Measurements from ENCODE around the gene KRTAP4-2. TPM values are rescaled to one million over a fixed set of nuclear protein-coding genes. Genes with fewer than 3 reads are reported as not detected.
A peak's percentile ranks its signal among the peaks of the same experiment; 100 is the strongest.
"Not testable (repeated sequence)": the region's sequence is repeated elsewhere in the genome, so short reads cannot be mapped to it uniquely, and the experiment has no call there.

KRTAP4-2 gene
- total and polyA plus RNA-seq, 2 experiments from 2014 or later, result not detected

GRCh38 chr17:41196068-41196467, 18.0 kb upstream of the KRTAP4-2 start:
- 52 to 62% methylated on average over 1 of the region's 1 CpG for WGBS, 2 experiments (ENCODE audit: low coverage in 1 of 2, low lambda C conversion rate in 2 of 2, missing lambda C conversion rate in 2 of 2)

DNA sequence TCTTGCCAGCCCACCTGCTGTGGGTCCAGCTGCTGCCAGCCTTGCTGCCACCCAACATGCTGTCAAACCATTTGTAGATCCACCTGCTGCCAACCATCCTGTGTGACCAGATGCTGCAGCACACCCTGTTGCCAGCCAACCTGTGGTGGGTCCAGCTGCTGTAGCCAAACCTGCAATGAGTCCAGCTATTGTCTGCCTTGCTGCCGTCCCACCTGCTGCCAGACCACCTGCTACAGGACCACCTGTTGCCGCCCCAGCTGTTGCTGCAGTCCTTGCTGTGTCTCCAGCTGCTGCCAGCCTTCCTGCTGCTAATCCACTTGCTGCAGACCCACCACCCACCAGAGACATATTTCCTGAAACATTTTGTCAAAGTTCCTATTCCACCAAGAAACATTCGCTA, 12.3 kb upstream of the KRTAP4-2 start:
- Histone ChIP-seq H3K4me3 (no peak overlapping the region), H2AFZ (no peak overlapping the region), H3K9me2 (ENCODE audit: insufficient read depth) (no peaks in the 10 kb centered on the region), H3K79me2 (ENCODE audit: insufficient read depth) (no peaks in the 10 kb centered on the region), H3F3A (ENCODE audit: insufficient read depth) (no peaks in the 10 kb centered on the region), H3K9me3 (ENCODE audit: low read depth) (no peaks in the 10 kb centered on the region), H3K36me3 (ENCODE audit: low read depth) (no peaks in the 10 kb centered on the region), H4K20me1 (ENCODE audit: insufficient read depth) (no peaks in the 10 kb centered on the region), H3K9ac (no peak overlapping the region), H3K4me1 (ENCODE audit: insufficient read depth) (no peaks in the 10 kb centered on the region), H3K27ac (no peak overlapping the region), H3K27me3 (replicated peaks; ENCODE audit: insufficient read depth) (no peaks in the 10 kb centered on the region), H3K4me2 (ENCODE audit: unreplicated experiment) (no peak overlapping the region)
- no peak for DNase-seq
- TF ChIP-seq EZH2 (IDR thresholded peaks at IDR 0.05; ENCODE audit: insufficient read depth, poor library complexity, severe bottlenecking), result no peak
- TF ChIP-seq EZH2phosphoT487 (IDR thresholded peaks at IDR 0.05; ENCODE audit: insufficient read depth, low read depth), result no peak
- in situ Hi-C loops (cut with MboI), result no loop called here
- 69 to 80% methylated on average over 3 of the region's 3 CpGs for WGBS, 2 experiments (ENCODE audit: low coverage in 1 of 2, low lambda C conversion rate in 2 of 2, missing lambda C conversion rate in 2 of 2)

More at GRCh38 chr17:41196068-41196467, 18.0 kb upstream of the KRTAP4-2 start:
- Histone ChIP-seq H3K9ac (no peak overlapping the region), H3K27ac (no peak overlapping the region), H3K4me2 (ENCODE audit: unreplicated experiment) (no peak overlapping the region), H3K4me3 (no peak overlapping the region), H3F3A (ENCODE audit: insufficient read depth) (no peaks in the 10 kb centered on the region), H3K9me3 (ENCODE audit: low read depth) (no peaks in the 10 kb centered on the region), H3K4me1 (ENCODE audit: insufficient read depth) (no peaks in the 10 kb centered on the region), H3K27me3 (replicated peaks; ENCODE audit: insufficient read depth) (no peaks in the 10 kb centered on the region), H3K79me2 (ENCODE audit: insufficient read depth) (no peaks in the 10 kb centered on the region), H3K36me3 (ENCODE audit: low read depth) (no peaks in the 10 kb centered on the region), H4K20me1 (ENCODE audit: insufficient read depth) (no peaks in the 10 kb centered on the region), H3K9me2 (ENCODE audit: insufficient read depth) (no peaks in the 10 kb centered on the region), H2AFZ (no peak overlapping the region)
- no peak for DNase-seq
- TF ChIP-seq EZH2 (IDR thresholded peaks at IDR 0.05; ENCODE audit: insufficient read depth, poor library complexity, severe bottlenecking) (no peak), EZH2phosphoT487 (IDR thresholded peaks at IDR 0.05; ENCODE audit: insufficient read depth, low read depth) (no peak)
- in situ Hi-C loops (cut with MboI), result no loop called here

DNA sequence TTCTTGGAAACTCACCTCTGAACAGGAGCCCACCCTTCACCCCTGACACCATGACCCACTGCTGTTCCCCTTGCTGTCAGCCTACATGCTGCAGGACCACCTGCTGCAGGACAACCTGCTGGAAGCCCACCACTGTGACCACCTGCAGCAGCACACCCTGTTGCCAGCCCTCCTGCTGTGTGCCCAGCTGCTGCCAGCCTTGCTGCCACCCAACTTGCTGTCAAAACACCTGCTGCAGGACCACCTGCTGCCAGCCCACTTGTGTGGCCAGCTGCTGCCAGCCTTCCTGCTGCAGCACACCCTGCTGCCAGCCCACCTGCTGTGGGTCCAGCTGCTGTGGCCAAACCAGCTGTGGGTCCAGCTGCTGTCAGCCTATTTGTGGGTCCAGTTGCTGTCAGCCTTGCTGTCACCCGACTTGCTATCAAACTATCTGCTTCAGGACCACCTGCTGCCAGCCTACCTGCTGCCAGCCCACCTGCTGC, 11.9 kb upstream of the KRTAP4-2 start, which contains the start of gene KRTAP9-1:
Gene KRTAP9-1 (plus strand): TSS at position 51 of the 482 bp plus-strand sequence. CDS start 0 bp downstream, at position 51.
- H3K4me2 ChIP-seq (ENCODE audit: unreplicated experiment); H4K20me1 ChIP-seq (ENCODE audit: insufficient read depth); H3K27me3 ChIP-seq (replicated peaks; ENCODE audit: insufficient read depth); DNase-seq; in situ Hi-C loops (cut with MboI); H3K36me3 ChIP-seq (ENCODE audit: low read depth); H3K4me3 ChIP-seq; H3F3A ChIP-seq (ENCODE audit: insufficient read depth); H3K9me3 ChIP-seq (ENCODE audit: low read depth); H2AFZ ChIP-seq; H3K79me2 ChIP-seq (ENCODE audit: insufficient read depth); H3K9me2 ChIP-seq (ENCODE audit: insufficient read depth); H3K9ac ChIP-seq; H3K27ac ChIP-seq; H3K4me1 ChIP-seq (ENCODE audit: insufficient read depth): not testable (repeated sequence)
- 67 to 91% methylated on average over 1 of the region's 1 CpG for WGBS, 2 experiments (ENCODE audit: low coverage in 1 of 2, low lambda C conversion rate in 2 of 2, missing lambda C conversion rate in 2 of 2)

GRCh38 chr17:41186872-41187271, 8.9 kb upstream of the KRTAP4-2 start:
- WGBS, 2 experiments (ENCODE audit: low coverage in 1 of 2, low lambda C conversion rate in 2 of 2, missing lambda C conversion rate in 2 of 2), result 85% methylated on average over 2 of the region's 2 CpGs

DNA sequence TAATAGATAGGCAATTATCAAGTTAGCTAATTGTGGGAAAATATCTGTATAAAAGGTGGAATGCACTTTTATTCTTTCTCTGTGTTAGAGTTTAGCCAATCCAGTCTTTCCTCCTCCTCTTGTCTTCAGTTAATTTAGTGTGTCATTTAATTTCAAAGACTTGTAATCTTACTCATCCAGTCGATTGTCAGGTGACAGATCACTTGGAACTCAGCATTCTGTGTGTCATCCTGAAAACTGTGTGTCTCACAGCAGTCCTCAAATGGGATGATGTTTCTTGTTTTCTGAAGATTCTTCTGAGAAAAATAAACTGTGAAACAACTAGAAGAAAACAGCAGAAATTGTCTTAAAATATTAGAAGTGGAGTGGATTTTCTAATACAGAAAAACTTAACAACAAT, 7.0 kb upstream of the KRTAP4-2 start:
- in situ Hi-C loops (cut with MboI), result no loop called here
- 14 to 26% methylated on average over 1 of the region's 1 CpG for WGBS, 2 experiments (ENCODE audit: low coverage in 1 of 2, low lambda C conversion rate in 2 of 2, missing lambda C conversion rate in 2 of 2)
- TF ChIP-seq EZH2 (IDR thresholded peaks at IDR 0.05; ENCODE audit: insufficient read depth, poor library complexity, severe bottlenecking), result no peak
- H3K4me3 ChIP-seq, result no peak overlapping the region
- H3K9ac ChIP-seq, result no peak overlapping the region
- H3F3A ChIP-seq (ENCODE audit: insufficient read depth), result peaks cover 7% of the 10 kb centered on the region; the same call in 1 of the 2 replicates
- no peaks in the 10 kb centered on the region; the same call in 1 of the 2 replicates for H3K4me1 ChIP-seq (ENCODE audit: insufficient read depth)
- no peaks in the 10 kb centered on the region for H3K9me2 ChIP-seq (ENCODE audit: insufficient read depth)
- H3K4me2 ChIP-seq (ENCODE audit: unreplicated experiment), result no peak overlapping the region
- peak; percentile 5 for DNase-seq
- no peaks in the 10 kb centered on the region for H4K20me1 ChIP-seq (ENCODE audit: insufficient read depth)
- H3K9me3 ChIP-seq (ENCODE audit: low read depth), result no peaks in the 10 kb centered on the region
- H3K27me3 ChIP-seq (replicated peaks; ENCODE audit: insufficient read depth), result no peaks in the 10 kb centered on the region
- no peaks in the 10 kb centered on the region for H3K36me3 ChIP-seq (ENCODE audit: low read depth)
- no peaks in the 10 kb centered on the region for H3K79me2 ChIP-seq (ENCODE audit: insufficient read depth)
- H3K27ac ChIP-seq, result no peak overlapping the region
- H2AFZ ChIP-seq, result peak overlapping the region; percentile 18; the same call in 1 of the 2 replicates

More at GRCh38 chr17:41186872-41187271, 8.9 kb upstream of the KRTAP4-2 start:
- Histone ChIP-seq H3K4me1 (ENCODE audit: insufficient read depth) (no peaks in the 10 kb centered on the region), H3K9me3 (ENCODE audit: low read depth) (no peaks in the 10 kb centered on the region), H3F3A (ENCODE audit: insufficient read depth) (no peaks in the 10 kb centered on the region), H3K9me2 (ENCODE audit: insufficient read depth) (no peaks in the 10 kb centered on the region), H3K4me3 (no peak overlapping the region), H2AFZ (no peak overlapping the region), H3K4me2 (ENCODE audit: unreplicated experiment) (no peak overlapping the region), H3K9ac (no peak overlapping the region), H3K36me3 (ENCODE audit: low read depth) (no peaks in the 10 kb centered on the region), H3K27me3 (replicated peaks; ENCODE audit: insufficient read depth) (no peaks in the 10 kb centered on the region), H3K27ac (no peak overlapping the region), H3K79me2 (ENCODE audit: insufficient read depth) (no peaks in the 10 kb centered on the region), H4K20me1 (ENCODE audit: insufficient read depth) (no peaks in the 10 kb centered on the region)
- in situ Hi-C loops (cut with MboI), result no loop called here
- TF ChIP-seq EZH2 (IDR thresholded peaks at IDR 0.05; ENCODE audit: insufficient read depth, poor library complexity, severe bottlenecking), result no peak
- no peak for TF ChIP-seq EZH2phosphoT487 (IDR thresholded peaks at IDR 0.05; ENCODE audit: insufficient read depth, low read depth)
- DNase-seq, result no peak

All from GM23248 (cell line).